OCI-LY3 (cell line): ENCODE data around the gene CIB4.

Source experiments
- CTCF ChIP-seq: fragments of 200-600, 300-600 bp; sonication (generic); IDR thresholded peaks from 2 replicates; pipeline ENCODE4 v1.5.1; 2014; ENCODE audit warnings: antibody characterized with exemption, low read length, low read depth
- EZH2phosphoT487 ChIP-seq: fragments of 200-600 bp; shearing (Covaris generic); IDR thresholded peaks from 2 replicates; pipeline ENCODE4 v1.6.1; 2018; ENCODE audit warnings: antibody characterized with exemption, mixed run types, low read depth

- TF ChIP-seq CTCF, result no peak
- no peak for TF ChIP-seq EZH2phosphoT487
Observed at GRCh38 chr2:26581266-26581990, 59.7 kb downstream of the CIB4 start.
